NT2/D1 (cell line): ENCODE data around the gene ADH1C.

Source experiments
- YY1 ChIP-seq: IDR thresholded peaks from 2 replicates; pipeline ENCODE4 v1.6.1; 2011; ENCODE audit not compliant: insufficient read length, insufficient read depth
- ZNF274 ChIP-seq: IDR thresholded peaks from 2 replicates; pipeline ENCODE4 v1.6.1; 2011; ENCODE audit warnings: mild to moderate bottlenecking, low read depth, low read length

GRCh38 chr4:99356992-99357391 is 4.4 kb upstream of the ADH1C start:
- TF ChIP-seq ZNF274 (no peak), YY1 (no peak)
